H54 (cell line): ENCODE measurements around the gene RPRD1A.
"Not testable (repeated sequence)": the region's sequence is repeated elsewhere in the genome, so short reads cannot be mapped to it uniquely, and the experiment has no call there.

Experiments used
- DNase-seq: peaks from one replicate; pipeline ENCODE4 v3.0.0; 2011; ENCODE audit warnings: low spot score, mixed read lengths; ENCODE audit not compliant: insufficient read length
- FAIRE-seq: peaks from 3 replicates; lab custom pipeline; 2011; peaks lifted over from hg19 to GRCh38; lab: Jason Lieb, UNC
- POLR2A ChIP-seq: IDR thresholded peaks from 2 replicates; pipeline ENCODE4 v1.6.1; 2011; ENCODE audit warnings: low read depth, mild to moderate bottlenecking, low read length

RPRD1A gene

GRCh38 chr18:36094431-36094830 lies 27.1 kb upstream of the RPRD1A start:
- FAIRE-seq: no peak
- DNase-seq: no peak
- TF ChIP-seq POLR2A: no peak

GRCh38 chr18:36092116-36092515 lies 24.8 kb upstream of the RPRD1A start:
- DNase-seq, FAIRE-seq: not testable (repeated sequence)

- no peak for TF ChIP-seq POLR2A
- no peak for DNase-seq
- no peak for FAIRE-seq
These were observed 21.6 kb upstream of the RPRD1A start for GRCh38 chr18:36089001-36089400.

- DNase-seq (no peak), FAIRE-seq (no peak)
- TF ChIP-seq POLR2A: no peak
These were observed 20.9 kb upstream of the RPRD1A start for GRCh38 chr18:36088256-36088655.

GRCh38 chr18:36086186-36086585 lies 18.8 kb upstream of the RPRD1A start:
- no peak for FAIRE-seq
- no peak for TF ChIP-seq POLR2A
- no peak for DNase-seq

GRCh38 chr18:36085195-36085594 lies 17.8 kb upstream of the RPRD1A start:
- no peak for TF ChIP-seq POLR2A
- DNase-seq (no peak), FAIRE-seq (no peak)

- TF ChIP-seq POLR2A: no peak
- DNase-seq (no peak), FAIRE-seq (no peak)
These were observed 16.4 kb upstream of the RPRD1A start for GRCh38 chr18:36083729-36084128.

GRCh38 chr18:36081118-36081517 lies 13.8 kb upstream of the RPRD1A start:
- not testable (repeated sequence) for DNase-seq, FAIRE-seq

GRCh38 chr18:36078751-36079529 lies 11.6 kb upstream of the RPRD1A start:
- TF ChIP-seq POLR2A: no peak
- DNase-seq (no peak), FAIRE-seq (no peak)

GRCh38 chr18:36077764-36078163 lies 10.4 kb upstream of the RPRD1A start:
- not testable (repeated sequence) for DNase-seq, FAIRE-seq

- TF ChIP-seq POLR2A: no peak
- FAIRE-seq (no peak), DNase-seq (no peak)
These were observed 8.7 kb upstream of the RPRD1A start for GRCh38 chr18:36075862-36076587.

- FAIRE-seq (no peak), DNase-seq (no peak)
- TF ChIP-seq POLR2A: no peak
These were observed 7.1 kb upstream of the RPRD1A start for GRCh38 chr18:36074435-36074834.

- TF ChIP-seq POLR2A: no peak
- DNase-seq (no peak), FAIRE-seq (no peak)
These were observed 6.3 kb upstream of the RPRD1A start for GRCh38 chr18:36073676-36074075.

GRCh38 chr18:36072406-36072805 lies 5.0 kb upstream of the RPRD1A start:
- not testable (repeated sequence) for DNase-seq, FAIRE-seq

GRCh38 chr18:36066686-36067054 lies 689 bp downstream of the RPRD1A start:
- DNase-seq (no peak), FAIRE-seq (no peak)
- no peak for TF ChIP-seq POLR2A

GRCh38 chr18:36066001-36066400 lies 1.4 kb downstream of the RPRD1A start:
- TF ChIP-seq POLR2A: no peak
- FAIRE-seq: no peak
- no peak for DNase-seq

GRCh38 chr18:36064809-36065079 lies 2.6 kb downstream of the RPRD1A start:
- FAIRE-seq, DNase-seq: not testable (repeated sequence)
